ENCODE data around the gene IGSF5. TPM values are rescaled to one million over a fixed set of nuclear protein-coding genes. Genes with fewer than 3 reads are reported as not detected.

IGSF5 gene
- total RNA-seq, 1 donor from 2014 or later: 2.5 TPM

DNA sequence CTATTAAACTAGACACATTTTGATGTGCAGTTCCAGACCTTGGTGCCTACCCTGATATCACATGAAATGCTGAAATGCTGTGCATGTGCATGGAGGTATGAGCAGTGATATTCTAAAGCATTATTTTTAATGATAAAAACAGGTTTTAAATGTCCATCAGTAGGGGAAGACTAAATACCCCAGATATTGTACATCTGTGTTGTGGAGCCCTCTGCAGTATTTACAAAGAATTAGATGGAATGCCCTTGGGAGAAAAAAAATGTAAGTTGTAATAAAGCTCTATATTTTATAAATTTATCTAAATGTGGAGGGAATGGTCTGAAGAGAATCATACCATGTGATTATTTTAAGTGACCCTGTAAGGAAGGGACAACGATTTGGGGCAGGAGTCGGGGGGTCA, 39.1 kb upstream of the IGSF5 start:
- TF ChIP-seq, protein P1, sequence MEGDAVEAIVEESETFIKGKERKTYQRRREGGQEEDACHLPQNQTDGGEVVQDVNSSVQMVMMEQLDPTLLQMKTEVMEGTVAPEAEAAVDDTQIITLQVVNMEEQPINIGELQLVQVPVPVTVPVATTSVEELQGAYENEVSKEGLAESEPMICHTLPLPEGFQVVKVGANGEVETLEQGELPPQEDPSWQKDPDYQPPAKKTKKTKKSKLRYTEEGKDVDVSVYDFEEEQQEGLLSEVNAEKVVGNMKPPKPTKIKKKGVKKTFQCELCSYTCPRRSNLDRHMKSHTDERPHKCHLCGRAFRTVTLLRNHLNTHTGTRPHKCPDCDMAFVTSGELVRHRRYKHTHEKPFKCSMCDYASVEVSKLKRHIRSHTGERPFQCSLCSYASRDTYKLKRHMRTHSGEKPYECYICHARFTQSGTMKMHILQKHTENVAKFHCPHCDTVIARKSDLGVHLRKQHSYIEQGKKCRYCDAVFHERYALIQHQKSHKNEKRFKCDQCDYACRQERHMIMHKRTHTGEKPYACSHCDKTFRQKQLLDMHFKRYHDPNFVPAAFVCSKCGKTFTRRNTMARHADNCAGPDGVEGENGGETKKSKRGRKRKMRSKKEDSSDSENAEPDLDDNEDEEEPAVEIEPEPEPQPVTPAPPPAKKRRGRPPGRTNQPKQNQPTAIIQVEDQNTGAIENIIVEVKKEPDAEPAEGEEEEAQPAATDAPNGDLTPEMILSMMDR (IDR thresholded peaks at IDR 0.05; ENCODE audit: unreplicated experiment): no peak
- DNase-seq (ENCODE audit: low spot score): no peak
- Mint-ChIP-seq H3K27me3 (ENCODE audit: unreplicated experiment) (peaks cover 2% of the 10 kb centered on the region), H3K4me3 (ENCODE audit: unreplicated experiment) (no peak overlapping the region), H3K4me1 (ENCODE audit: unreplicated experiment) (no peaks in the 10 kb centered on the region), H3K9me3 (ENCODE audit: unreplicated experiment) (peaks cover 4% of the 10 kb centered on the region), H3K27ac (ENCODE audit: unreplicated experiment) (no peak overlapping the region), H3K36me3 (ENCODE audit: low read depth, unreplicated experiment) (no peaks in the 10 kb centered on the region)

GRCh38 chr21:39707316-39707715, 37.7 kb upstream of the IGSF5 start:
- peaks cover 4% of the 10 kb centered on the region for H3K9me3 Mint-ChIP-seq (ENCODE audit: unreplicated experiment)
- H3K36me3 Mint-ChIP-seq (ENCODE audit: low read depth, unreplicated experiment): no peaks in the 10 kb centered on the region
- no peak for DNase-seq (ENCODE audit: low spot score)
- H3K27ac Mint-ChIP-seq (ENCODE audit: unreplicated experiment): no peak overlapping the region
- H3K27me3 Mint-ChIP-seq (ENCODE audit: unreplicated experiment): peaks cover 2% of the 10 kb centered on the region
- TF ChIP-seq, protein P1 (IDR thresholded peaks at IDR 0.05; ENCODE audit: unreplicated experiment): no peak
- H3K4me1 Mint-ChIP-seq (ENCODE audit: unreplicated experiment): peaks cover under 1% of the 10 kb centered on the region
- H3K4me3 Mint-ChIP-seq (ENCODE audit: unreplicated experiment): no peak overlapping the region

GRCh38 chr21:39710866-39711265, 34.1 kb upstream of the IGSF5 start:
- no peak overlapping the region for H3K4me3 Mint-ChIP-seq (ENCODE audit: unreplicated experiment)
- TF ChIP-seq, protein P1 (IDR thresholded peaks at IDR 0.05; ENCODE audit: unreplicated experiment): no peak

GRCh38 chr21:39712273-39712672, 32.7 kb upstream of the IGSF5 start:
- TF ChIP-seq, protein P1 (IDR thresholded peaks at IDR 0.05; ENCODE audit: unreplicated experiment): no peak
- Mint-ChIP-seq H3K27ac (ENCODE audit: unreplicated experiment) (no peak overlapping the region), H3K36me3 (ENCODE audit: low read depth, unreplicated experiment) (no peaks in the 10 kb centered on the region), H3K9me3 (ENCODE audit: unreplicated experiment) (no peaks in the 10 kb centered on the region), H3K4me3 (ENCODE audit: unreplicated experiment) (no peak overlapping the region), H3K27me3 (ENCODE audit: unreplicated experiment) (peaks cover 3% of the 10 kb centered on the region), H3K4me1 (ENCODE audit: unreplicated experiment) (peaks cover 6% of the 10 kb centered on the region)
- DNase-seq (ENCODE audit: low spot score): no peak

More at GRCh38 chr21:39710866-39711265, 34.1 kb upstream of the IGSF5 start:
- no peaks in the 10 kb centered on the region for H3K9me3 Mint-ChIP-seq (ENCODE audit: unreplicated experiment)
- no peak for DNase-seq (ENCODE audit: low spot score)
- H3K36me3 Mint-ChIP-seq (ENCODE audit: low read depth, unreplicated experiment): no peaks in the 10 kb centered on the region
- H3K4me1 Mint-ChIP-seq (ENCODE audit: unreplicated experiment): peaks cover 6% of the 10 kb centered on the region
- peaks cover 4% of the 10 kb centered on the region for H3K27me3 Mint-ChIP-seq (ENCODE audit: unreplicated experiment)
- no peak overlapping the region for H3K27ac Mint-ChIP-seq (ENCODE audit: unreplicated experiment)

DNA sequence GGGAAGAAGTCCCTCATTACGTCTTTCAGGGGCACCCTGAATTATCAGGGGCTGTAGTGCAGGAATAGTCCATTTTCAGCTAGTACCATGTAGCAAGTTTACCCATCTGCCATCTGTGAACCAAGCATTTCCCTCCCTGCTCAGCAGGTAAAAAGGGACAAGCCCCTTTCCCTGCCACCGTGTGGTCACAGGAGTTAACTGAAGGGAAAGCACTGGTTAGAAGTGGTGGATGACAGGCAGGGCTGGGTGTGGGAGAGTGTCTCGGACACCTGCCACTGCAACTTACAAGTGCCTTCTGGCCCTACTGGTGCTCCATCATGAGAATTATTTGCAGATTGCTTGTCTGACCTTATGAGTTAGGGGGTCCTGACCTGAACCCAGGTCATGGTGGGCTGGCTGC, 32.0 kb upstream of the IGSF5 start:
- Mint-ChIP-seq H3K9me3 (ENCODE audit: unreplicated experiment) (no peaks in the 10 kb centered on the region), H3K36me3 (ENCODE audit: low read depth, unreplicated experiment) (no peaks in the 10 kb centered on the region), H3K4me1 (ENCODE audit: unreplicated experiment) (peaks cover 6% of the 10 kb centered on the region), H3K27ac (ENCODE audit: unreplicated experiment) (no peak overlapping the region), H3K4me3 (ENCODE audit: unreplicated experiment) (no peak overlapping the region), H3K27me3 (ENCODE audit: unreplicated experiment) (peaks cover 3% of the 10 kb centered on the region)
- no peak for DNase-seq (ENCODE audit: low spot score)
- TF ChIP-seq, protein P1 (IDR thresholded peaks at IDR 0.05; ENCODE audit: unreplicated experiment): no peak
